ENCODE results near the gene MDH1B. TPM values are rescaled to one million over a fixed set of nuclear protein-coding genes. Genes with fewer than 3 reads are reported as not detected.

Gene MDH1B
- total RNA-seq, 1 experiment from 2014 or later = 0.85 TPM

- BruUV-seq (replicated peaks) = no TSS peak
- Histone ChIP-seq H3K4me1 (ENCODE audit: control insufficient read depth, insufficient read depth, low read length) (no peaks in the 10 kb centered on the region), H3K9me3 (ENCODE audit: control insufficient read depth, insufficient read depth, low read depth, low read length) (no peaks in the 10 kb centered on the region), H3K27ac (ENCODE audit: low read length) (no peak overlapping the region), H3K4me3 (ENCODE audit: low read depth in 2 of 2, low read length in 2 of 2) (no peak overlapping the region), H3K27me3 (ENCODE audit: control insufficient read depth, insufficient read depth, low read length) (peaks cover 8% of the 10 kb centered on the region; the same call in 1 of the 2 replicates), H3K36me3 (ENCODE audit: control insufficient read depth, insufficient read depth, low read length) (no peaks in the 10 kb centered on the region)
- ATAC-seq = no peak
- CTCF ChIA-PET = no interaction called here
- DNase-seq (ENCODE audit: low read depth, low spot score) = no peak
- in situ Hi-C loops (cut with HindIII; ENCODE audit: low pct_unique_long_range_greater_than_20kb, low sequenced_read_pairs) = no loop called here
- POLR2A ChIA-PET = no interaction called here
- intact Hi-C loops (cut with micrococcal nuclease; ENCODE audit: unreplicated experiment) = no loop called here
- TF ChIP-seq SIN3A (IDR thresholded peaks at IDR 0.05; ENCODE audit: borderline replicate concordance, insufficient read depth, low read depth, low read length) = no peak
- TF ChIP-seq REST (IDR thresholded peaks at IDR 0.05; ENCODE audit: insufficient read depth in 1 of 2, low read depth in 2 of 2, low read length in 1 of 2) = no peak
- TF ChIP-seq, protein P1, sequence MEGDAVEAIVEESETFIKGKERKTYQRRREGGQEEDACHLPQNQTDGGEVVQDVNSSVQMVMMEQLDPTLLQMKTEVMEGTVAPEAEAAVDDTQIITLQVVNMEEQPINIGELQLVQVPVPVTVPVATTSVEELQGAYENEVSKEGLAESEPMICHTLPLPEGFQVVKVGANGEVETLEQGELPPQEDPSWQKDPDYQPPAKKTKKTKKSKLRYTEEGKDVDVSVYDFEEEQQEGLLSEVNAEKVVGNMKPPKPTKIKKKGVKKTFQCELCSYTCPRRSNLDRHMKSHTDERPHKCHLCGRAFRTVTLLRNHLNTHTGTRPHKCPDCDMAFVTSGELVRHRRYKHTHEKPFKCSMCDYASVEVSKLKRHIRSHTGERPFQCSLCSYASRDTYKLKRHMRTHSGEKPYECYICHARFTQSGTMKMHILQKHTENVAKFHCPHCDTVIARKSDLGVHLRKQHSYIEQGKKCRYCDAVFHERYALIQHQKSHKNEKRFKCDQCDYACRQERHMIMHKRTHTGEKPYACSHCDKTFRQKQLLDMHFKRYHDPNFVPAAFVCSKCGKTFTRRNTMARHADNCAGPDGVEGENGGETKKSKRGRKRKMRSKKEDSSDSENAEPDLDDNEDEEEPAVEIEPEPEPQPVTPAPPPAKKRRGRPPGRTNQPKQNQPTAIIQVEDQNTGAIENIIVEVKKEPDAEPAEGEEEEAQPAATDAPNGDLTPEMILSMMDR (IDR thresholded peaks at IDR 0.05) = no peak
- no peak for TF ChIP-seq POLR2AphosphoS5 (IDR thresholded peaks at IDR 0.05; ENCODE audit: low read depth, low read length)
Measured at GRCh38 chr2:206700156-206700555, 65.0 kb downstream of the MDH1B start.

GRCh38 chr2:206698811-206699210, 66.3 kb downstream of the MDH1B start:
- CTCF ChIA-PET = interaction anchor here (0.6 kb wide), 1 partner anchor 68 kb away, joined by 7 read pairs; no protein-coding TSS in a partner anchor
- Histone ChIP-seq H3K36me3 (ENCODE audit: control insufficient read depth, insufficient read depth, low read length) (no peaks in the 10 kb centered on the region), H3K4me3 (ENCODE audit: low read depth in 2 of 2, low read length in 2 of 2) (no peak overlapping the region), H3K4me1 (ENCODE audit: control insufficient read depth, insufficient read depth, low read length) (no peaks in the 10 kb centered on the region), H3K27me3 (ENCODE audit: control insufficient read depth, insufficient read depth, low read length) (peaks cover 6% of the 10 kb centered on the region; the same call in 1 of the 2 replicates), H3K9me3 (ENCODE audit: control insufficient read depth, insufficient read depth, low read depth, low read length) (no peaks in the 10 kb centered on the region), H3K27ac (ENCODE audit: low read length) (no peak overlapping the region)
- in situ Hi-C loops (cut with HindIII; ENCODE audit: low pct_unique_long_range_greater_than_20kb, low sequenced_read_pairs) = no loop called here
- BruUV-seq (replicated peaks) = no TSS peak
- ATAC-seq (no peak), DNase-seq (ENCODE audit: low read depth, low spot score) (no peak)
- POLR2A ChIA-PET = no interaction called here
- no peak for TF ChIP-seq TCF7L2 (IDR thresholded peaks at IDR 0.05; ENCODE audit: low read depth, low read length)
- intact Hi-C loops (cut with micrococcal nuclease; ENCODE audit: unreplicated experiment) = loop anchor here (10.0 kb wide), 1 partner anchor 286 kb away; no protein-coding TSS in a partner anchor

DNA sequence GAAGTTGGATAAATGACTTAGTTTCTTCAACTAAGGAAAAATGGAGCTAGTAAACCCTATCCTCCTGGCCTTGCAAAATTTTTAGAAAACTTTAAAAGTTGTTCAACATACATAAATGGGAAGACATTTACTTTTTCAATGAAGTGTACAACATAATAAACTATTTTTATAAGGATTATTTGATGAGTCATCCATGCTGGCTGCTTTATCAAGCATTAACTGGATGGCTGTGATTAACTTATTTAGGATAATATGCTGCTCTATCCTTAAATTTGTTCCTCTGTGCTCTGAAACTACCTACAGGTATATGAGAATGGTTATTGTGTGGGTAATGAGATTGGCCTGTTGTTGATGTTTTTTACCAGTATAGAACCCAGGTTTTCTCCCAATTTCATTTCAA, 68.2 kb downstream of the MDH1B start:
- ChIA-PET POLR2A (no interaction called here), CTCF (no interaction called here)
- Histone ChIP-seq H3K27me3 (ENCODE audit: control insufficient read depth, insufficient read depth, low read length) (peaks cover 3% of the 10 kb centered on the region; the same call in 1 of the 2 replicates), H3K4me1 (ENCODE audit: control insufficient read depth, insufficient read depth, low read length) (no peaks in the 10 kb centered on the region), H3K4me3 (ENCODE audit: low read depth in 2 of 2, low read length in 2 of 2) (no peak overlapping the region), H3K27ac (ENCODE audit: low read length) (no peak overlapping the region), H3K36me3 (ENCODE audit: control insufficient read depth, insufficient read depth, low read length) (no peaks in the 10 kb centered on the region), H3K9me3 (ENCODE audit: control insufficient read depth, insufficient read depth, low read depth, low read length) (no peaks in the 10 kb centered on the region)
- ATAC-seq (no peak), DNase-seq (ENCODE audit: low read depth, low spot score) (no peak)
- TF ChIP-seq POLR2AphosphoS5 (IDR thresholded peaks at IDR 0.05; ENCODE audit: low read depth, low read length) (no peak), REST (IDR thresholded peaks at IDR 0.05; ENCODE audit: insufficient read depth in 1 of 2, low read depth in 2 of 2, low read length in 1 of 2) (no peak)
- TF ChIP-seq, protein P1 (IDR thresholded peaks at IDR 0.05) = no peak
- in situ Hi-C loops (cut with HindIII; ENCODE audit: low pct_unique_long_range_greater_than_20kb, low sequenced_read_pairs) (no loop called here), intact Hi-C loops (cut with micrococcal nuclease; ENCODE audit: unreplicated experiment) (loop anchor here (10.0 kb wide), 1 partner anchor 288 kb away; no protein-coding TSS in a partner anchor)
- no TSS peak for BruUV-seq (replicated peaks)
